HepG2 (cell line): Measurements from ENCODE around the gene AJUBA. TPM values are rescaled to one million over a fixed set of nuclear protein-coding genes. Genes with fewer than 3 reads are reported as not detected.

Experiments
- AKNA ChIP-seq: sonication (generic); formaldehyde crosslinking; IDR thresholded peaks from 2 replicates; pipeline ENCODE4 v1.4.0; 2020; ENCODE audit warnings: missing genetic modification reagents, borderline replicate concordance
- DR1 ChIP-seq: sonication (generic); formaldehyde crosslinking; IDR thresholded peaks from 2 replicates; pipeline ENCODE4 v1.8.0; 2021; ENCODE audit warnings: mild to moderate bottlenecking, missing genetic modification reagents, inconsistent platforms
- GRHL1 ChIP-seq: sonication (generic); formaldehyde crosslinking; conservative IDR thresholded peaks from 2 replicates; pipeline ENCODE4 v1.8.0; 2022; ENCODE audit warnings: missing genetic modification reagents
- HOXA5 ChIP-seq: sonication (generic); formaldehyde crosslinking; IDR thresholded peaks from 2 replicates; pipeline ENCODE4 v1.4.0; 2020; ENCODE audit warnings: missing genetic modification reagents
- IKZF4 ChIP-seq: sonication (generic); formaldehyde crosslinking; IDR thresholded peaks from 2 replicates; pipeline ENCODE4 v1.5.1; 2020; ENCODE audit warnings: borderline replicate concordance, mild to moderate bottlenecking, low read depth, missing genetic modification reagents; ENCODE audit errors: not compliant biosample characterization
- IKZF5 ChIP-seq: IDR thresholded peaks from 2 replicates; pipeline ENCODE4 v1.6.1; 2018; ENCODE audit warnings: missing genetic modification reagents, mild to moderate bottlenecking, missing compliant biosample characterization
- MXD4 ChIP-seq: IDR thresholded peaks from 2 replicates; pipeline ENCODE4 v1.6.1; 2016; ENCODE audit warnings: mild to moderate bottlenecking, missing biosample characterization, missing genetic modification reagents
- NPAS2 ChIP-seq: sonication (generic); formaldehyde crosslinking; IDR thresholded peaks from 2 replicates; pipeline ENCODE4 v1.8.0; 2022; ENCODE audit warnings: mild to moderate bottlenecking, missing genetic modification reagents, borderline replicate concordance
- RAD21 ChIP-seq: fragments of 450-650 bp; formaldehyde crosslinking; IDR thresholded peaks from 2 replicates; pipeline ENCODE4 v1.5.0; 2020; ENCODE audit warnings: mild to moderate bottlenecking
- RELA ChIP-seq: sonication (generic); formaldehyde crosslinking; IDR thresholded peaks from 2 replicates; pipeline ENCODE4 v1.4.0; 2020; ENCODE audit warnings: missing genetic modification reagents
- TEAD3 ChIP-seq: optimal IDR thresholded peaks from 2 replicates; pipeline ENCODE3; 2016; ENCODE audit warnings: borderline replicate concordance
- ZBED4 ChIP-seq: sonication (generic); formaldehyde crosslinking; IDR thresholded peaks from 2 replicates; pipeline ENCODE4 v1.4.0; 2020; ENCODE audit warnings: missing genetic modification reagents, borderline replicate concordance
- ZBTB25 ChIP-seq: IDR thresholded peaks from 2 replicates; pipeline ENCODE4 v1.6.1; 2018; ENCODE audit warnings: missing genetic modification reagents
- ZNF234 ChIP-seq: sonication (generic); formaldehyde crosslinking; conservative IDR thresholded peaks from 2 replicates; pipeline ENCODE4 v1.5.1; 2020; ENCODE audit warnings: mild to moderate bottlenecking, missing genetic modification reagents
- ZNF605 ChIP-seq: sonication (generic); formaldehyde crosslinking; IDR thresholded peaks from 2 replicates; pipeline ENCODE4 v1.8.0; 2022; ENCODE audit warnings: mild to moderate bottlenecking, missing genetic modification reagents
- ZNF670 ChIP-seq: sonication (generic); formaldehyde crosslinking; IDR thresholded peaks from 2 replicates; pipeline ENCODE4 v1.8.0; 2022; ENCODE audit warnings: mild to moderate bottlenecking, missing genetic modification reagents, borderline replicate concordance
- ZNF878 ChIP-seq: sonication (generic); formaldehyde crosslinking; IDR thresholded peaks from 2 replicates; pipeline ENCODE4 v1.8.1; 2023; ENCODE audit warnings: mild to moderate bottlenecking, missing genetic modification reagents, moderate library complexity
- polyA plus RNA-seq, 8 experiments: library from polyadenylated mRNA; depleted of rRNA in 3 of 8; stranded (reverse) in 7 of 8; unstranded in 1 of 8; fragments of >200 nt; fragmentation: Illumina TruSeq in 4 of 8; extraction: Trizol in 4 of 8; gene quantifications; 2 replicates each; pipeline versions ENCODE4 v1.2.1 to v1.2.3, GENCODE V29; 2011 to 2016; ENCODE audit warnings: low read depth in 4 of 8, missing spikeins in 1 of 8, mixed read lengths in 1 of 8; ENCODE audit not compliant: insufficient read depth in 1 of 8
- total RNA-seq, 5 experiments: library from RNA; depleted of rRNA; stranded (reverse); fragments of >200 nt; fragmentation: Illumina TruSeq; extraction: Trizol; gene quantifications; 2 replicates each; pipeline ENCODE4 v1.2.3, GENCODE V29; 2016; ENCODE audit warnings: low read depth in 1 of 5

Gene AJUBA
- total and polyA plus RNA-seq, 2 of the 13 experiments (the other 11 are each of a cell fraction or from before 2014, with no cell fraction given) = 157 to 241 TPM

- 0 out of 2 replicates have a peak, but pooled peaks have one; percentile 37 for TF ChIP-seq ZBED4 (CRISPR knock-in tag)
- TF ChIP-seq ZNF605 = no peak
- no peak for TF ChIP-seq IKZF4 (CRISPR knock-in tag)
- TF ChIP-seq ZNF670 (CRISPR knock-in tag) = no peak
- TF ChIP-seq IKZF5 (CRISPR knock-in tag) = peak; percentile 66; the same call in 1 of the 2 replicates
- TF ChIP-seq ZNF234 (CRISPR knock-in tag) = no peak
- peak; percentile 55 for TF ChIP-seq TEAD3 (CRISPR knock-in tag)
- TF ChIP-seq RAD21 (CRISPR knock-in tag) = peak; percentile 96
- no peak for TF ChIP-seq HOXA5 (CRISPR knock-in tag)
- TF ChIP-seq RELA = no peak
- no peak for TF ChIP-seq GRHL1
- TF ChIP-seq AKNA = no peak
- peak; percentile 90 for TF ChIP-seq MXD4 (CRISPR knock-in tag)
- no peak for TF ChIP-seq ZNF878 (CRISPR knock-in tag)
- TF ChIP-seq NPAS2 (CRISPR knock-in tag) = no peak
- peak; percentile 90 for TF ChIP-seq ZBTB25 (CRISPR knock-in tag)
- no peak for TF ChIP-seq DR1 (CRISPR knock-in tag)
Observed at GRCh38 chr14:22986508-22987054, 4.2 kb upstream of the AJUBA start (continued).
